ENCODE measurements around the gene ERV3-1. TPM values are rescaled to one million over a fixed set of nuclear protein-coding genes. Genes with fewer than 3 reads are reported as not detected.
A peak's percentile ranks its signal among the peaks of the same experiment; 100 is the strongest.
"Not testable (repeated sequence)": the region's sequence is repeated elsewhere in the genome, so short reads cannot be mapped to it uniquely, and the experiment has no call there.

The ERV3-1 gene
- polyA plus RNA-seq (2013, experiment 1 of 2) = 6.6 TPM
- 7.5 TPM for polyA plus RNA-seq (2013, experiment 2 of 2)

GRCh38 chr7:65006094-65006992 is at the start of gene ERV3-1:
Gene ERV3-1, minus strand, starts transcription at chr7:65006687. Its CDS starts 13,661 bp downstream, at chr7:64993026.
- Histone ChIP-seq H4K8ac (ENCODE audit: low read length) (peak within 1 kb of the TSS; percentile 80), H3K4me1 (ENCODE audit: control insufficient read depth, insufficient read depth, low read depth, low read length) (no peaks in the 10 kb centered on the region), H2BK12ac (ENCODE audit: low read length in 2 of 2) (no peak within 1 kb of the TSS), H3K18ac (ENCODE audit: low read depth in 1 of 2, low read length in 2 of 2) (peak within 1 kb of the TSS; percentile 0 to 92), H3K36me3 (ENCODE audit: control insufficient read depth in 1 of 2, insufficient read depth in 2 of 2, low read depth in 1 of 2, low read length in 2 of 2) (peaks cover 8 to 12% of the 10 kb centered on the region in 2 experiments), H3K4ac (ENCODE audit: low read depth in 1 of 2, low read length in 2 of 2) (peak within 1 kb of the TSS in 1 of 2 experiments; percentile 82), H3K23ac (ENCODE audit: low read length in 2 of 2) (no peak within 1 kb of the TSS), H3K9ac (ENCODE audit: low read length) (peak within 1 kb of the TSS; percentile 99), H3K27me3 (ENCODE audit: control insufficient read depth in 1 of 2, insufficient read depth in 1 of 2, low read length in 2 of 2) (no peaks in the 10 kb centered on the region), H3K14ac (ENCODE audit: low read length in 2 of 2) (peak within 1 kb of the TSS in 1 of 2 experiments; percentile 97), H3K9me3 (ENCODE audit: control insufficient read depth, low read length) (peaks cover 4% of the 10 kb centered on the region), H2BK15ac (ENCODE audit: low read depth, poor library complexity, severe bottlenecking) (no peak within 1 kb of the TSS), H2BK120ac (ENCODE audit: low read depth, low read length) (peak within 1 kb of the TSS; percentile 3), H3K4me2 (ENCODE audit: low read length, poor library complexity, severe bottlenecking) (peak within 1 kb of the TSS; percentile 59), H3K4me3 (ENCODE audit: insufficient read depth in 1 of 2, low read depth in 1 of 2, low read length in 2 of 2) (peak within 1 kb of the TSS; percentile 72 to 93), H4K91ac (ENCODE audit: low read length) (no peak within 1 kb of the TSS), H3K79me1 (replicated peaks; ENCODE audit: low read length, poor library complexity, severe bottlenecking) (peaks cover 16% of the 10 kb centered on the region), H2AK5ac (ENCODE audit: low read length, severe bottlenecking) (no peak within 1 kb of the TSS), H2BK5ac (ENCODE audit: low read depth, low read length, poor library complexity, severe bottlenecking) (no peak within 1 kb of the TSS), H2AFZ (ENCODE audit: low read depth, low read length) (peak within 1 kb of the TSS; percentile 94), H3K27ac (ENCODE audit: low read length, poor library complexity, severe bottlenecking) (peak within 1 kb of the TSS; percentile 60)
- peak; percentile 95 for DNase-seq
- WGBS = 1% methylated on average over 31 of the region's 33 CpGs

GRCh38 chr7:65055786-65056185 is 49.3 kb upstream of the ERV3-1 start:
- H3K14ac ChIP-seq (ENCODE audit: low read length in 2 of 2); H3K36me3 ChIP-seq (ENCODE audit: control insufficient read depth in 1 of 2, insufficient read depth in 2 of 2, low read depth in 1 of 2, low read length in 2 of 2); H3K4ac ChIP-seq (ENCODE audit: low read depth in 1 of 2, low read length in 2 of 2); H3K9ac ChIP-seq (ENCODE audit: low read length); H3K4me3 ChIP-seq (ENCODE audit: insufficient read depth in 1 of 2, low read depth in 1 of 2, low read length in 2 of 2); DNase-seq; H2BK5ac ChIP-seq (ENCODE audit: low read depth, low read length, poor library complexity, severe bottlenecking); H3K23ac ChIP-seq (ENCODE audit: low read length in 2 of 2); H3K27me3 ChIP-seq (ENCODE audit: control insufficient read depth in 1 of 2, insufficient read depth in 1 of 2, low read length in 2 of 2); H2AFZ ChIP-seq (ENCODE audit: low read depth, low read length); H4K91ac ChIP-seq (ENCODE audit: low read length); H3K4me1 ChIP-seq (ENCODE audit: control insufficient read depth, insufficient read depth, low read depth, low read length); H3K18ac ChIP-seq (ENCODE audit: low read depth in 1 of 2, low read length in 2 of 2); H2AK5ac ChIP-seq (ENCODE audit: low read length, severe bottlenecking); H3K4me2 ChIP-seq (ENCODE audit: low read length, poor library complexity, severe bottlenecking); H2BK12ac ChIP-seq (ENCODE audit: low read length in 2 of 2); H3K9me3 ChIP-seq (ENCODE audit: control insufficient read depth, low read length); H2BK120ac ChIP-seq (ENCODE audit: low read depth, low read length); H2BK15ac ChIP-seq (ENCODE audit: low read depth, poor library complexity, severe bottlenecking); H3K79me1 ChIP-seq (replicated peaks; ENCODE audit: low read length, poor library complexity, severe bottlenecking); H3K27ac ChIP-seq (ENCODE audit: low read length, poor library complexity, severe bottlenecking); H4K8ac ChIP-seq (ENCODE audit: low read length): not testable (repeated sequence)
- WGBS = 97% methylated on average over 2 of the region's 4 CpGs

- H4K8ac ChIP-seq (ENCODE audit: low read length); H3K4me3 ChIP-seq (ENCODE audit: insufficient read depth in 1 of 2, low read depth in 1 of 2, low read length in 2 of 2); H3K4me1 ChIP-seq (ENCODE audit: control insufficient read depth, insufficient read depth, low read depth, low read length); H3K23ac ChIP-seq (ENCODE audit: low read length in 2 of 2); H3K4me2 ChIP-seq (ENCODE audit: low read length, poor library complexity, severe bottlenecking); H3K9ac ChIP-seq (ENCODE audit: low read length); H2AK5ac ChIP-seq (ENCODE audit: low read length, severe bottlenecking); H2BK5ac ChIP-seq (ENCODE audit: low read depth, low read length, poor library complexity, severe bottlenecking); H3K18ac ChIP-seq (ENCODE audit: low read depth in 1 of 2, low read length in 2 of 2); H3K9me3 ChIP-seq (ENCODE audit: control insufficient read depth, low read length); H3K36me3 ChIP-seq (ENCODE audit: control insufficient read depth in 1 of 2, insufficient read depth in 2 of 2, low read depth in 1 of 2, low read length in 2 of 2); DNase-seq; H2BK15ac ChIP-seq (ENCODE audit: low read depth, poor library complexity, severe bottlenecking); H3K79me1 ChIP-seq (replicated peaks; ENCODE audit: low read length, poor library complexity, severe bottlenecking); H3K27me3 ChIP-seq (ENCODE audit: control insufficient read depth in 1 of 2, insufficient read depth in 1 of 2, low read length in 2 of 2); H3K27ac ChIP-seq (ENCODE audit: low read length, poor library complexity, severe bottlenecking); H2BK120ac ChIP-seq (ENCODE audit: low read depth, low read length); H4K91ac ChIP-seq (ENCODE audit: low read length); H2AFZ ChIP-seq (ENCODE audit: low read depth, low read length); H3K4ac ChIP-seq (ENCODE audit: low read depth in 1 of 2, low read length in 2 of 2); H3K14ac ChIP-seq (ENCODE audit: low read length in 2 of 2); H2BK12ac ChIP-seq (ENCODE audit: low read length in 2 of 2): not testable (repeated sequence)
- WGBS = 65% methylated on average over 2 of the region's 2 CpGs
Measured at GRCh38 chr7:65054466-65054994, 48.0 kb upstream of the ERV3-1 start.

GRCh38 chr7:65051654-65052053 is 45.2 kb upstream of the ERV3-1 start:
- H3K27ac ChIP-seq (ENCODE audit: low read length, poor library complexity, severe bottlenecking); H3K4me3 ChIP-seq (ENCODE audit: insufficient read depth in 1 of 2, low read depth in 1 of 2, low read length in 2 of 2); H3K18ac ChIP-seq (ENCODE audit: low read depth in 1 of 2, low read length in 2 of 2); H2BK15ac ChIP-seq (ENCODE audit: low read depth, poor library complexity, severe bottlenecking); H2BK12ac ChIP-seq (ENCODE audit: low read length in 2 of 2); DNase-seq; H3K23ac ChIP-seq (ENCODE audit: low read length in 2 of 2); H3K27me3 ChIP-seq (ENCODE audit: control insufficient read depth in 1 of 2, insufficient read depth in 1 of 2, low read length in 2 of 2); H3K4ac ChIP-seq (ENCODE audit: low read depth in 1 of 2, low read length in 2 of 2); H2AK5ac ChIP-seq (ENCODE audit: low read length, severe bottlenecking); H3K36me3 ChIP-seq (ENCODE audit: control insufficient read depth in 1 of 2, insufficient read depth in 2 of 2, low read depth in 1 of 2, low read length in 2 of 2); H2AFZ ChIP-seq (ENCODE audit: low read depth, low read length); H2BK120ac ChIP-seq (ENCODE audit: low read depth, low read length); H3K9ac ChIP-seq (ENCODE audit: low read length); H3K4me1 ChIP-seq (ENCODE audit: control insufficient read depth, insufficient read depth, low read depth, low read length); H3K9me3 ChIP-seq (ENCODE audit: control insufficient read depth, low read length); H3K4me2 ChIP-seq (ENCODE audit: low read length, poor library complexity, severe bottlenecking); H3K79me1 ChIP-seq (replicated peaks; ENCODE audit: low read length, poor library complexity, severe bottlenecking); H4K91ac ChIP-seq (ENCODE audit: low read length); H2BK5ac ChIP-seq (ENCODE audit: low read depth, low read length, poor library complexity, severe bottlenecking); H4K8ac ChIP-seq (ENCODE audit: low read length); H3K14ac ChIP-seq (ENCODE audit: low read length in 2 of 2): not testable (repeated sequence)
- WGBS = no CpG with 5 or more reads among the region's 3 CpGs

All from mesenchymal stem cell (in vitro differentiated cells and primary cell).